Activated gamma-delta T cell (primary cell): ENCODE results near the gene CALCOCO1.
A peak's percentile ranks its signal among the peaks of the same experiment; 100 is the strongest.
"Not testable (repeated sequence)": the region's sequence is repeated elsewhere in the genome, so short reads cannot be mapped to it uniquely, and the experiment has no call there.

ENCODE experiments used
- DNase-seq: peaks from one replicate; lab custom pipeline; 2025; lab: John Stamatoyannopoulos, UW

Gene CALCOCO1

GRCh38 chr12:53698948-53699677 is 28.1 kb downstream of the CALCOCO1 start:
- DNase-seq: no peak

GRCh38 chr12:53696655-53697331 is 30.5 kb downstream of the CALCOCO1 start:
- DNase-seq: no peak

- no peak for DNase-seq
These were observed 31.0 kb downstream of the CALCOCO1 start for GRCh38 chr12:53696285-53696654.

- peak; percentile 24 for DNase-seq
These were observed 31.8 kb downstream of the CALCOCO1 start for GRCh38 chr12:53695152-53696145.

- no peak for DNase-seq
These were observed 32.5 kb downstream of the CALCOCO1 start for GRCh38 chr12:53694756-53695151.

- DNase-seq: no peak
These were observed 39.1 kb downstream of the CALCOCO1 start for GRCh38 chr12:53688134-53688533.

GRCh38 chr12:53686436-53686835 is 40.8 kb downstream of the CALCOCO1 start:
- DNase-seq: no peak

GRCh38 chr12:53684654-53685220 is 42.5 kb downstream of the CALCOCO1 start:
- no peak for DNase-seq

GRCh38 chr12:53683983-53684382 is 43.3 kb downstream of the CALCOCO1 start:
- DNase-seq: no peak

GRCh38 chr12:53683494-53683893 is 43.8 kb downstream of the CALCOCO1 start:
- no peak for DNase-seq

GRCh38 chr12:53680061-53680460 is 47.2 kb downstream of the CALCOCO1 start:
- DNase-seq: not testable (repeated sequence)

- no peak for DNase-seq
These were observed 49.5 kb downstream of the CALCOCO1 start for GRCh38 chr12:53677800-53678148.

- no peak for DNase-seq
These were observed 50.0 kb downstream of the CALCOCO1 start for GRCh38 chr12:53677016-53677799.

GRCh38 chr12:53676656-53677015 is 50.6 kb downstream of the CALCOCO1 start:
- no peak for DNase-seq

GRCh38 chr12:53675701-53676607 is 51.3 kb downstream of the CALCOCO1 start, which contains the start of gene ATP5MC2:
TSS of gene ATP5MC2 (minus strand) at chr12:53676083. CDS start at chr12:53672614, 3,469 bp downstream.
- DNase-seq: peak; percentile 90

- no peak for DNase-seq
These were observed 52.1 kb downstream of the CALCOCO1 start for GRCh38 chr12:53674977-53675700.

- no peak for DNase-seq
These were observed 56.3 kb downstream of the CALCOCO1 start for GRCh38 chr12:53670971-53671370.

GRCh38 chr12:53670308-53670707 is 56.9 kb downstream of the CALCOCO1 start:
- no peak for DNase-seq

- no peak for DNase-seq
These were observed 60.2 kb downstream of the CALCOCO1 start for GRCh38 chr12:53667080-53667479.
